Activated CD8-positive, alpha-beta T cell treated with anti-CD3 and anti-CD28 coated beads for 36 hours (primary cell): ENCODE measurements around the gene TNFSF15. TPM values are rescaled to one million over a fixed set of nuclear protein-coding genes. Genes with fewer than 3 reads are reported as not detected.

Experiments
- ATAC-seq: fragments of 200-7000 bp; cut with Tn5 transposase; one replicate; pipeline ENCODE4 v1.10.0; 2021; ENCODE audit warnings: mild to moderate bottlenecking, moderate library complexity
- CTCF ChIA-PET: fragments of 350-600 bp; sonication (Branson Sonifier 250); formaldehyde crosslinking; loops from one replicate; lab custom pipeline; 2021; ENCODE audit warnings: antibody characterized with exemption; lab: Charles Lee
- POLR2A ChIA-PET: fragments of 350-600 bp; sonication (Branson Sonifier 250); formaldehyde crosslinking; loops from one replicate; lab custom pipeline; 2021; ENCODE audit warnings: antibody characterized with exemption; lab: Charles Lee
- DNase-seq: peaks from one replicate; pipeline ENCODE4 v3.0.0-alpha.2; 2020
- H3K27ac Mint-ChIP-seq: one replicate; pipeline ENCODE4 v1.8.0; 2021; ENCODE audit warnings: mild to moderate bottlenecking, mixed read lengths
- H3K27me3 Mint-ChIP-seq: one replicate; pipeline ENCODE4 v1.8.0; 2021; ENCODE audit warnings: mixed read lengths
- H3K36me3 Mint-ChIP-seq: one replicate; pipeline ENCODE4 v1.8.0; 2021; ENCODE audit warnings: low read depth, mixed read lengths
- H3K4me1 Mint-ChIP-seq: one replicate; pipeline ENCODE4 v1.8.0; 2021; ENCODE audit warnings: low read depth, mixed read lengths
- H3K4me3 Mint-ChIP-seq: one replicate; pipeline ENCODE4 v1.8.0; 2021; ENCODE audit warnings: mild to moderate bottlenecking, moderate library complexity, mixed read lengths
- H3K9me3 Mint-ChIP-seq: one replicate; pipeline ENCODE4 v1.8.0; 2021; ENCODE audit warnings: mixed read lengths
- intact Hi-C: fragments of 100-400 bp; cut with micrococcal nuclease; formaldehyde crosslinking; loops from one replicate; pipeline ENCODE4 v1.10.0; 2022
- total RNA-seq, 2 experiments: library from RNA; stranded (reverse); gene quantifications; one replicate each; pipeline ENCODE4 v1.2.3, GENCODE V29; 2021
- TF ChIP-seq, protein P1 (sequence below): fragments of 200-600 bp; IDR thresholded peaks from one replicate; pipeline ENCODE4 v1.8.0; 2022; ENCODE audit warnings: antibody characterized with exemption, mild to moderate bottlenecking

The TNFSF15 gene
- total RNA-seq, 2 experiments from 2014 or later = 0.16 to 0.23 TPM

DNA sequence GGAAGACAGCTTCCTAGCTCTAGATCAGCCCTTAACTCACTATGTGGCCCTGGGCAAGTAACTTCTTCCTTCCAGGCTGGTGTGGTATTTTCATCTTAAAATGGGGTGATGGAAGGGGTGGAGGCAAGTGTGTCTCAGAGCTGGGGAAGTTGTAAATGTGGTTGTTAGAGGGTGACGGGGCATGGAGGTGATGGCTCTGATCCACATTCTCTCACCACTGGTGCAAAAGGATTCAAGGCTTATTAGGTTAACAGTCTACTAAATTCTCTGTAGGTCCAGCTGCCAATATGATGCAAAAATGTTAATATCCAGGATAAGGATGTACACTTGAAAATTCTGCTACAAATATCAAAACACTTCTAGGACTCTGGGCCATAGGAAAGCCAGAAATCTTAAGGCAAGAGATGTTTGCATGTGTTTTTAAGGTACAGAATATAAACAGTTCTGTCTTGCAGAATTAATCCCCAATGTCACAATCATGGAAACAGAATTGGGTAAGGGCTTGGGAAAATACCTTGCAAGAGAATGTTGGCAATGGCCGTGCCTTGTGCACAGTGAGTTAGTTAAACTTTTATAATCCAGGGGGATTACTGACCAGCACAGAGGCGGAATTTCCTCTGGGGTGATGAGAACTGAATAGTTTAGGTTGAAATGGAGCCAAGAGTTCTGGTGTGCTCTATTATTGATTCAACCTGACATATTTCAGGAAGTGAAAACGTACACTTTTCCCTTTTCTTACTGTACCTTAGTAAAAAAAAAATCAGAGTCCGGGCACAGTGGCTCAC, 19.8 kb downstream of the TNFSF15 start:
- ATAC-seq (no peak), DNase-seq (no peak)
- Mint-ChIP-seq H3K27ac (no peak overlapping the region), H3K36me3 (no peaks in the 10 kb centered on the region), H3K4me3 (no peak overlapping the region), H3K9me3 (no peaks in the 10 kb centered on the region), H3K27me3 (no peaks in the 10 kb centered on the region), H3K4me1 (no peaks in the 10 kb centered on the region)
- CTCF ChIA-PET = interaction anchor here (1.1 to 1.3 kb wide), 2 partner anchors 47 to 105 kb away, joined by 3 to 4 read pairs; no protein-coding TSS in a partner anchor
- TF ChIP-seq, protein P1, sequence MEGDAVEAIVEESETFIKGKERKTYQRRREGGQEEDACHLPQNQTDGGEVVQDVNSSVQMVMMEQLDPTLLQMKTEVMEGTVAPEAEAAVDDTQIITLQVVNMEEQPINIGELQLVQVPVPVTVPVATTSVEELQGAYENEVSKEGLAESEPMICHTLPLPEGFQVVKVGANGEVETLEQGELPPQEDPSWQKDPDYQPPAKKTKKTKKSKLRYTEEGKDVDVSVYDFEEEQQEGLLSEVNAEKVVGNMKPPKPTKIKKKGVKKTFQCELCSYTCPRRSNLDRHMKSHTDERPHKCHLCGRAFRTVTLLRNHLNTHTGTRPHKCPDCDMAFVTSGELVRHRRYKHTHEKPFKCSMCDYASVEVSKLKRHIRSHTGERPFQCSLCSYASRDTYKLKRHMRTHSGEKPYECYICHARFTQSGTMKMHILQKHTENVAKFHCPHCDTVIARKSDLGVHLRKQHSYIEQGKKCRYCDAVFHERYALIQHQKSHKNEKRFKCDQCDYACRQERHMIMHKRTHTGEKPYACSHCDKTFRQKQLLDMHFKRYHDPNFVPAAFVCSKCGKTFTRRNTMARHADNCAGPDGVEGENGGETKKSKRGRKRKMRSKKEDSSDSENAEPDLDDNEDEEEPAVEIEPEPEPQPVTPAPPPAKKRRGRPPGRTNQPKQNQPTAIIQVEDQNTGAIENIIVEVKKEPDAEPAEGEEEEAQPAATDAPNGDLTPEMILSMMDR = no peak
- intact Hi-C loops = no loop called here
- POLR2A ChIA-PET = no interaction called here

DNA sequence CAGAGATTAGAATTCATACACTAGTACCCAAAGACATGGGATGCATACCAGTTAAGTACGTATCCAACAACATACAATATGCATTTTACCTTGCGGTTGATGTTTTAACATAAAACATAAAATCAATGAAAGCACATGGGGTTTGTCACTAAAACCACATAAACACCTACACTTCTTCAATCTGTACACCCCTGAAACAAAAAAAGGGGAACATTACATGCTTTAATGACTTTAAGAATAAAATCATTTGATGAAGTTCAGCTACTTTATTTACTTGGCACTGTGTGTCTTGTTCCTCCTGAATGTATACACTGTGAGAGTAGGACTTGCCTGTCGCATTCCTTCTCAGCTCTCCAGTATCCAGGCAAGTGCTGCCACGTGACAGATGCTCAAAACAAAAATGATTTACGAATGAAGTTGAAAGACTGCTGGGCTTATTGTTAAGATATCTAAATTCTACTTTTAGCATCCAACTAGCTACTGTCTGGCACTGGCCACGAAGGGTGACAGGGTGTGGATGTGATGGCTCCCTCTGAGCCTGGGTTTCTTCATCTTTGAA, 21.0 kb downstream of the TNFSF15 start:
- Mint-ChIP-seq H3K36me3 (no peaks in the 10 kb centered on the region), H3K4me3 (no peak overlapping the region), H3K27ac (no peak overlapping the region), H3K4me1 (no peaks in the 10 kb centered on the region), H3K9me3 (no peaks in the 10 kb centered on the region), H3K27me3 (no peaks in the 10 kb centered on the region)
- ChIA-PET CTCF (interaction anchor here (1.1 to 1.3 kb wide), 2 partner anchors 45 to 104 kb away, joined by 3 to 4 read pairs; no protein-coding TSS in a partner anchor), POLR2A (interaction anchor here (0.5 to 0.8 kb wide), 2 partner anchors 21 to 124 kb away, joined by 3 read pairs; partner anchors contain the start of gene TNFSF15)
- ATAC-seq (no peak), DNase-seq (no peak)
- TF ChIP-seq, protein P1 = no peak
- intact Hi-C loops = no loop called here

DNA sequence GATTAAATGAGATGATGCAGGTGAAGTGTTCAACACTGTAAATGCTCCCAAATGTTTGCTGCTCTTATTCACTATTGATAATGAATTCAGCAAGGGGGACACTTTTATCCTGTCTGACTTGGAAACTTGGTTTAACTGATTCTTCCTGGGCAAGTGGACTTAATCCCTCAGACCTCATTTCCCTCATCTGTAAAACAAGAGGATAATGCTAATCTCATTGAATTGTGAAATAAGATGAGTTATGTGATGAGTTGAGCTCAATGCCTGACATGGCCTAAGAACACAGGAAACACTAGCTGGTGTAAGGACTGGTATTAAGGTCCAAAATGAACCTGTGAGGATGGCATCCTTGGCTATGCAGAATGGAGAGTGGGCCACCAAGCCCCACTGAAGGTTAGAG, 23.3 kb downstream of the TNFSF15 start:
- TF ChIP-seq, protein P1 = no peak
- no peak overlapping the region for H3K27ac Mint-ChIP-seq
- no peaks in the 10 kb centered on the region for H3K9me3 Mint-ChIP-seq
- intact Hi-C loops = no loop called here
- H3K4me3 Mint-ChIP-seq = no peak overlapping the region
- no peaks in the 10 kb centered on the region for H3K36me3 Mint-ChIP-seq
- POLR2A ChIA-PET = no interaction called here
- CTCF ChIA-PET = interaction anchor here (1.5 kb wide), 1 partner anchor 41 kb away, joined by 3 read pairs; no protein-coding TSS in a partner anchor
- H3K4me1 Mint-ChIP-seq = peaks cover 8% of the 10 kb centered on the region
- no peak for DNase-seq
- ATAC-seq = no peak
- H3K27me3 Mint-ChIP-seq = peaks cover 5% of the 10 kb centered on the region

DNA sequence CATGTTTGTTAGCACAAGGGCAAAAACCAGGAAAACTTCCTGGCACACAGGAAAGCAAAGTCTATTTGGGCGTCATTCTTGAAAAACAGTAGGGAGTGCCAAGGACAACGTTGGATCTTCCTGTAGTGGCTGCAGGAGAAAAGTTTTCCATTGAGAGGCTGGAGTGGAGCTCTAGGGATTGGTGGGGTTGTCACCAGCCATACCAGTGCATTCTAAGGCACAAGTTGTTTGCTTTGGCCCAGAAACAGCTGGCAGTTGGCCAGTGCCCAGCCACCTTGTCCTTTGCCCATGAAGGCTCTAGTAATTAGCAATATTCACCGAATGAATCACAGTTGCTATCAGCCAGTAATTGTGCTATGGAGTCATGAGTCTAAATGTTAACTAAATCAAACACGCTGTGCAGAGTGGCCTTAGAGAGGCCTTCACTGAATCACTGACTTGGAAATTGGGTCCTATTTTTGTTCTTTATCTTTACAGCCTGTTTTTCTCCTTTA, 26.4 kb downstream of the TNFSF15 start:
- peaks cover 30% of the 10 kb centered on the region for H3K4me1 Mint-ChIP-seq
- H3K9me3 Mint-ChIP-seq = no peaks in the 10 kb centered on the region
- TF ChIP-seq, protein P1 = no peak
- POLR2A ChIA-PET = interaction anchor here (0.7 kb wide), 1 partner anchor 90 kb away, joined by 5 read pairs; no protein-coding TSS in a partner anchor
- no peaks in the 10 kb centered on the region for H3K36me3 Mint-ChIP-seq
- peaks cover 8% of the 10 kb centered on the region for H3K27me3 Mint-ChIP-seq
- CTCF ChIA-PET = interaction anchor here (1.1 to 1.6 kb wide), 2 partner anchors 98 to 235 kb away, joined by 3 to 7 read pairs; partner anchors contain the start of gene TEX48
- intact Hi-C loops = no loop called here
- no peak for ATAC-seq
- DNase-seq = no peak
- no peak overlapping the region for H3K4me3 Mint-ChIP-seq
- H3K27ac Mint-ChIP-seq = no peak overlapping the region
